NCI-H1105 treated with DMSO at 0.1 percent for 48 hours (cell line): ENCODE measurements around the gene HEBP1.

Experiments used
- DNase-seq: peaks from one replicate; lab custom pipeline; 2025; lab: John Stamatoyannopoulos, UW

HEBP1 gene

GRCh38 chr12:12951504-12951903, 48.6 kb downstream of the HEBP1 start:
- DNase-seq: no peak

GRCh38 chr12:12947902-12948301, 52.2 kb downstream of the HEBP1 start:
- DNase-seq: no peak

GRCh38 chr12:12946686-12947355, 53.2 kb downstream of the HEBP1 start:
- DNase-seq: no peak

GRCh38 chr12:12945591-12945990, 54.5 kb downstream of the HEBP1 start:
- no peak for DNase-seq

- DNase-seq: no peak
Measured at GRCh38 chr12:12943586-12944260, 56.3 kb downstream of the HEBP1 start.

- no peak for DNase-seq
Measured at GRCh38 chr12:12941450-12942350, 58.4 kb downstream of the HEBP1 start.

- DNase-seq: no peak
Measured at GRCh38 chr12:12939888-12940287, 60.2 kb downstream of the HEBP1 start.

GRCh38 chr12:12938541-12938940, 61.5 kb downstream of the HEBP1 start:
- no peak for DNase-seq

GRCh38 chr12:12936983-12937491, 63.0 kb downstream of the HEBP1 start:
- DNase-seq: no peak

GRCh38 chr12:12934556-12934955, 65.5 kb downstream of the HEBP1 start:
- no peak for DNase-seq

GRCh38 chr12:12933742-12934141, 66.3 kb downstream of the HEBP1 start:
- DNase-seq: no peak

- no peak for DNase-seq
Measured at GRCh38 chr12:12930633-12931219, 69.3 kb downstream of the HEBP1 start.

GRCh38 chr12:12929696-12930095, 70.4 kb downstream of the HEBP1 start:
- DNase-seq: no peak

GRCh38 chr12:12927211-12928079, 72.6 kb downstream of the HEBP1 start:
- DNase-seq: peak; percentile 95

GRCh38 chr12:12926571-12927071, 73.4 kb downstream of the HEBP1 start:
- no peak for DNase-seq

GRCh38 chr12:12925388-12925787, 74.7 kb downstream of the HEBP1 start:
- no peak for DNase-seq
